GM12874 (cell line): ENCODE measurements around the gene PROSER2.

Source experiments
- CTCF ChIP-seq: IDR thresholded peaks from 2 replicates; pipeline ENCODE4 v1.5.1; 2011; ENCODE audit warnings: low read depth, mild to moderate bottlenecking, control low read depth, low read length, moderate library complexity; ENCODE audit not compliant: insufficient read depth

PROSER2 gene

GRCh38 chr10:11861811-11862428 is 38.8 kb downstream of the PROSER2 start:
- no peak for TF ChIP-seq CTCF

GRCh38 chr10:11863353-11864109 is 40.4 kb downstream of the PROSER2 start:
- no peak for TF ChIP-seq CTCF

GRCh38 chr10:11864727-11865126 is 41.6 kb downstream of the PROSER2 start:
- no peak for TF ChIP-seq CTCF

- no peak for TF ChIP-seq CTCF
Measured at GRCh38 chr10:11865561-11865960, 42.4 kb downstream of the PROSER2 start.

GRCh38 chr10:11866199-11866925 is 43.2 kb downstream of the PROSER2 start:
- TF ChIP-seq CTCF, result no peak

- TF ChIP-seq CTCF, result no peak
Measured at GRCh38 chr10:11869219-11869618, 46.1 kb downstream of the PROSER2 start.

GRCh38 chr10:11869743-11870460 is 46.7 kb downstream of the PROSER2 start:
- no peak for TF ChIP-seq CTCF
